Trophoblast cell (in vitro differentiated cells and primary cell): ENCODE results near the gene HIP1R.
A peak's percentile ranks its signal among the peaks of the same experiment; 100 is the strongest.
"Not testable (repeated sequence)": the region's sequence is repeated elsewhere in the genome, so short reads cannot be mapped to it uniquely, and the experiment has no call there.

Experiments
- DNase-seq, 2 donors: peaks; one replicate each; pipeline ENCODE4 v3.0.0-alpha.2; 2016
- H2AFZ ChIP-seq: 2 replicates; pipeline ENCODE4 v1.6.1; 2013; ENCODE audit warnings: low read length, moderate library complexity, mild to moderate bottlenecking; ENCODE audit not compliant: insufficient read depth, poor library complexity
- H2AK5ac ChIP-seq: 2 replicates; pipeline ENCODE4 v1.6.1; 2013; ENCODE audit warnings: mild to moderate bottlenecking, low read length
- H2BK120ac ChIP-seq: 2 replicates; pipeline ENCODE4 v1.6.1; 2013; ENCODE audit warnings: low read length, mild to moderate bottlenecking, moderate library complexity; ENCODE audit not compliant: insufficient read depth, poor library complexity
- H2BK12ac ChIP-seq: 2 replicates; pipeline ENCODE4 v1.6.1; 2013; ENCODE audit warnings: mild to moderate bottlenecking, low read length, moderate library complexity
- H2BK5ac ChIP-seq: 2 replicates; pipeline ENCODE4 v1.6.1; 2013; ENCODE audit warnings: low read length, low read depth, moderate library complexity, mild to moderate bottlenecking; ENCODE audit not compliant: poor library complexity
- H3K14ac ChIP-seq: 2 replicates; pipeline ENCODE4 v1.6.1; 2013; ENCODE audit warnings: mild to moderate bottlenecking, low read length
- H3K18ac ChIP-seq: 2 replicates; pipeline ENCODE4 v1.6.1; 2013; ENCODE audit warnings: mild to moderate bottlenecking, low read length
- H3K23ac ChIP-seq: 2 replicates; pipeline ENCODE4 v1.6.1; 2013; ENCODE audit warnings: low read length
- H3K27ac ChIP-seq: 2 replicates; pipeline ENCODE4 v1.5.1; 2013; ENCODE audit warnings: low read depth, mild to moderate bottlenecking, inconsistent platforms, low read length, moderate library complexity
- H3K27me3 ChIP-seq: 2 replicates; pipeline ENCODE4 v1.6.1; 2013; ENCODE audit warnings: inconsistent platforms, mild to moderate bottlenecking, low read length, moderate library complexity; ENCODE audit not compliant: insufficient read depth
- H3K36me3 ChIP-seq, 2 experiments: 1 replicate in 1 of 2; 2 replicates in 1 of 2; pipeline ENCODE4 v1.6.1; 2013; ENCODE audit warnings: low read length in 2 of 2, mild to moderate bottlenecking in 2 of 2, moderate library complexity in 1 of 2; ENCODE audit not compliant: insufficient read depth in 2 of 2, control insufficient read depth in 1 of 2
- H3K4ac ChIP-seq: 2 replicates; pipeline ENCODE4 v1.6.1; 2013; ENCODE audit warnings: low read depth, mild to moderate bottlenecking, low read length, moderate library complexity
- H3K4me1 ChIP-seq, 2 experiments: 1 replicate in 1 of 2; 2 replicates in 1 of 2; pipeline ENCODE4 v1.6.1; 2013; ENCODE audit warnings: low read length in 2 of 2, mild to moderate bottlenecking in 2 of 2, moderate library complexity in 1 of 2; ENCODE audit not compliant: insufficient read depth in 2 of 2, control insufficient read depth in 1 of 2
- H3K4me2 ChIP-seq: 2 replicates; pipeline ENCODE4 v1.6.1; 2013; ENCODE audit warnings: inconsistent platforms, mild to moderate bottlenecking, low read length, moderate library complexity
- H3K4me3 ChIP-seq: 2 replicates; pipeline ENCODE4 v1.5.1; 2013; ENCODE audit warnings: mild to moderate bottlenecking, low read depth, low read length, inconsistent platforms
- H3K79me1 ChIP-seq: one replicate; pipeline ENCODE4 v1.6.1; 2013; ENCODE audit warnings: low read length
- H3K79me2 ChIP-seq: 2 replicates; pipeline ENCODE4 v1.6.1; 2013; ENCODE audit warnings: low read length, mild to moderate bottlenecking; ENCODE audit not compliant: control insufficient read depth, insufficient read depth, poor library complexity
- H3K9ac ChIP-seq: 2 replicates; pipeline ENCODE4 v1.6.1; 2013; ENCODE audit warnings: mild to moderate bottlenecking, low read length
- H3K9me3 ChIP-seq: 2 replicates; pipeline ENCODE4 v1.6.1; 2013; ENCODE audit warnings: low read depth, mild to moderate bottlenecking, control low read depth, inconsistent platforms, low read length; ENCODE audit not compliant: insufficient read depth
- H4K12ac ChIP-seq: 2 replicates; pipeline ENCODE4 v1.6.1; 2013; ENCODE audit warnings: low read depth, mild to moderate bottlenecking, low read length, moderate library complexity
- H4K8ac ChIP-seq: 2 replicates; pipeline ENCODE4 v1.6.1; 2013; ENCODE audit warnings: low read depth, mild to moderate bottlenecking, low read length, moderate library complexity
- H4K91ac ChIP-seq: one replicate; pipeline ENCODE4 v1.6.1; 2013; ENCODE audit warnings: low read depth, mild to moderate bottlenecking, low read length, moderate library complexity
- WGBS: extraction: QIAGEN DNeasy Blood & Tissue Kit; methylation state at CpG from one replicate; pipeline ENCODE4 v1.1.7; 2013; ENCODE audit warnings: missing lambda C conversion rate; ENCODE audit not compliant: insufficient read length, insufficient coverage; ENCODE audit errors: extremely low coverage; 5-methylcytosine and 5-hydroxymethylcytosine counted together

HIP1R gene

DNA sequence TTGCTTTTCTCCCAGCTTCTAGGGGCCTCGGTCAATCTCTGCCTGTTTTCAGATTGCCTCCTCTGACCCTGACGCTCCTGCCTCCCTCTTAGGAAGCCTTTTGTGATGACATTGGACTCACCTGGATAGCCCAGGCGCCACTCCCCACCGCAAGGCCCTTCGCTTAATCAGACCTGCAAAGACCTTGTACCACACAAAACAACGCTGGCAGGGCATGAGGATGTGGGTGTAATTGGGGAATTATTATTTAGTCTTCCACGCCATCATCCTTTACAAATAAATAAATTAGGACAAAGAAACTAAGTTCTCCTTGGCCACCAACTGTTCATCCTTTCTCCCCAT, 68.4 kb downstream of the HIP1R start:
- Histone ChIP-seq H2BK5ac (no peak overlapping the region), H3K4me2 (no peak overlapping the region), H4K91ac (no peak overlapping the region), H2BK120ac (no peak overlapping the region), H3K4ac (no peak overlapping the region), H4K12ac (no peak overlapping the region), H3K79me2 (no peaks in the 10 kb centered on the region), H2AFZ (no peak overlapping the region), H3K18ac (no peak overlapping the region), H3K14ac (no peak overlapping the region), H3K9me3 (peaks cover 2% of the 10 kb centered on the region), H3K9ac (no peak overlapping the region), H3K36me3 (no peaks in the 10 kb centered on the region), H3K4me3 (no peak overlapping the region), H3K79me1 (no peaks in the 10 kb centered on the region), H3K4me1 (peaks cover 0 to 2% of the 10 kb centered on the region in 2 experiments), H2BK12ac (no peak overlapping the region), H3K27ac (no peak overlapping the region), H3K27me3 (no peaks in the 10 kb centered on the region), H2AK5ac (no peak overlapping the region), H4K8ac (no peak overlapping the region), H3K23ac (no peak overlapping the region)
- no CpG with 5 or more reads among the region's 7 CpGs for WGBS
- DNase-seq: no peak

GRCh38 chr12:122905258-122905657, 70.0 kb downstream of the HIP1R start:
- not testable (repeated sequence) for H3K23ac ChIP-seq, H3K4ac ChIP-seq, H2BK12ac ChIP-seq, H3K79me2 ChIP-seq, H3K14ac ChIP-seq, H3K4me1 ChIP-seq, H3K79me1 ChIP-seq, H3K36me3 ChIP-seq, H4K12ac ChIP-seq, H3K4me2 ChIP-seq, H3K9ac ChIP-seq, H3K9me3 ChIP-seq, H4K91ac ChIP-seq, H2AK5ac ChIP-seq, H3K27me3 ChIP-seq, H2BK120ac ChIP-seq, H3K18ac ChIP-seq, H2BK5ac ChIP-seq, H3K27ac ChIP-seq, DNase-seq, H3K4me3 ChIP-seq, H2AFZ ChIP-seq, H4K8ac ChIP-seq
- WGBS: no CpG with 5 or more reads among the region's 5 CpGs

- no peak overlapping the region for H3K4me2 ChIP-seq
- H3K4me3 ChIP-seq: no peak overlapping the region
- no peaks in the 10 kb centered on the region for H3K27me3 ChIP-seq
- H3K79me2 ChIP-seq: no peaks in the 10 kb centered on the region
- H4K8ac ChIP-seq: no peak overlapping the region
- H3K23ac ChIP-seq: no peak overlapping the region
- no peak overlapping the region for H2AK5ac ChIP-seq
- no peak overlapping the region for H3K18ac ChIP-seq
- H3K4me1 ChIP-seq: peaks cover 6 to 7% of the 10 kb centered on the region in 2 experiments
- H2AFZ ChIP-seq: no peak overlapping the region
- H4K12ac ChIP-seq: no peak overlapping the region
- no peak overlapping the region for H2BK5ac ChIP-seq
- H3K9me3 ChIP-seq: peaks cover 1% of the 10 kb centered on the region
- DNase-seq: peak; percentile 65 to 71
- H2BK12ac ChIP-seq: no peak overlapping the region
- H3K79me1 ChIP-seq: no peaks in the 10 kb centered on the region
- no peaks in the 10 kb centered on the region for H3K36me3 ChIP-seq
- no CpG with 5 or more reads among the region's 6 CpGs for WGBS
- H3K9ac ChIP-seq: no peak overlapping the region
- no peak overlapping the region for H3K4ac ChIP-seq
- no peak overlapping the region for H3K27ac ChIP-seq
- H2BK120ac ChIP-seq: no peak overlapping the region
- no peak overlapping the region for H3K14ac ChIP-seq
- H4K91ac ChIP-seq: no peak overlapping the region
These were observed 73.7 kb downstream of the HIP1R start for GRCh38 chr12:122908915-122909314.

DNA sequence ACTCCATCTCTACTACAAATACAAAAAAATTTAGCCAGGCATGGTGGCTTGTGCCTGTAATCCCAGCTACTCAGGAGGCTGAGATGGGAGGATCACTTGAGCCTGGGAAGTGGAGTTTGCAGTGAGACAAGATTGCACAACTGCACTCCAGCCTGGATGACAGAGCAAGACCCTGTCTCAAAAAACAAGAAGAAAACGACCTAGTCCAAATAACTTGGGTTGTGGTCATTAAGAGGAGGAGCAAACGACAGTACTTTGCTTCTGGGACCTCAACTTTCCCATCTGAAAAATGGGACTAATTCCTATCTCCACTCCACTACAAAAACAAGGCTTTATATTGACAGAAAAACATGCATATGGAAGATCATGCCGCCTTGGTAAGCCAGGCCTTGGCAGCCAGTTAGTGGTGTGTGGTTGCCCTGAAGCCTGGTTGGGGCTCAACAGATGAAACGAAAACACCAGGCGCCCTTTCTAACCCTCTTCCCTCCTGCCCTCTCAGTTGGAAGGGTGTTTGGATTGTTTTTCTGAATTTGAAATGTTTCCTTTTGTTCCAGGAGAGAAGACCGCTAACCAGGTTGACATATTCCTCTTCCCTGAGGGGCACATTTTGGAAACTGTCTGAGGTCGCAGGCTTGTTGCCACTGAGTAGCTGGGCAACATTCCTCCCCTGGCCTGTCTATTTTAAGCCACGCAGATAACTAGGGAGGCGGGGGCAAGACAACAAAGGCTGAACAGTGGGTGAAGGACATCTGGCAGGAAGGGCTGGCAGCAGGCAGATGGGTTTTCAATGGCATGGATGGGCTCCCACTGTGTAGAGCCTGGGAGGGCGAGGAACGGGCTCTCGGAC, 74.4 kb downstream of the HIP1R start:
- peak; percentile 32 to 70 for DNase-seq
- Histone ChIP-seq H3K14ac (peak overlapping the region; percentile 2), H3K18ac (no peak overlapping the region), H3K9me3 (peaks cover 1% of the 10 kb centered on the region), H3K4me3 (no peak overlapping the region), H3K79me1 (no peaks in the 10 kb centered on the region), H3K79me2 (no peaks in the 10 kb centered on the region), H4K8ac (peak overlapping the region; percentile 20), H2AFZ (no peak overlapping the region), H3K27ac (no peak overlapping the region), H4K91ac (peak overlapping the region; percentile 41), H3K4ac (no peak overlapping the region), H3K9ac (no peak overlapping the region), H3K4me1 (peaks cover 6 to 7% of the 10 kb centered on the region in 2 experiments), H2BK120ac (peak overlapping the region; percentile 4), H3K36me3 (no peaks in the 10 kb centered on the region), H2BK12ac (peak overlapping the region; percentile 85), H3K27me3 (no peaks in the 10 kb centered on the region), H2BK5ac (no peak overlapping the region), H3K4me2 (no peak overlapping the region), H3K23ac (no peak overlapping the region), H2AK5ac (no peak overlapping the region), H4K12ac (no peak overlapping the region)
- no CpG with 5 or more reads among the region's 12 CpGs for WGBS
